Bronchial smooth muscle cell (primary cell): ENCODE results near the gene B3GALT2. TPM values are rescaled to one million over a fixed set of nuclear protein-coding genes. Genes with fewer than 3 reads are reported as not detected.

Experiments used
- total RNA-seq: library from RNA; depleted of rRNA; stranded (reverse); fragments of >200 nt; gene quantifications from 2 replicates; pipeline ENCODE4 v1.2.1, GENCODE V29; 2014

Gene B3GALT2, protein sequence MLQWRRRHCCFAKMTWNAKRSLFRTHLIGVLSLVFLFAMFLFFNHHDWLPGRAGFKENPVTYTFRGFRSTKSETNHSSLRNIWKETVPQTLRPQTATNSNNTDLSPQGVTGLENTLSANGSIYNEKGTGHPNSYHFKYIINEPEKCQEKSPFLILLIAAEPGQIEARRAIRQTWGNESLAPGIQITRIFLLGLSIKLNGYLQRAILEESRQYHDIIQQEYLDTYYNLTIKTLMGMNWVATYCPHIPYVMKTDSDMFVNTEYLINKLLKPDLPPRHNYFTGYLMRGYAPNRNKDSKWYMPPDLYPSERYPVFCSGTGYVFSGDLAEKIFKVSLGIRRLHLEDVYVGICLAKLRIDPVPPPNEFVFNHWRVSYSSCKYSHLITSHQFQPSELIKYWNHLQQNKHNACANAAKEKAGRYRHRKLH
- 0.32 TPM in 1 of 2 replicates, not detected in the other for total RNA-seq

DNA sequence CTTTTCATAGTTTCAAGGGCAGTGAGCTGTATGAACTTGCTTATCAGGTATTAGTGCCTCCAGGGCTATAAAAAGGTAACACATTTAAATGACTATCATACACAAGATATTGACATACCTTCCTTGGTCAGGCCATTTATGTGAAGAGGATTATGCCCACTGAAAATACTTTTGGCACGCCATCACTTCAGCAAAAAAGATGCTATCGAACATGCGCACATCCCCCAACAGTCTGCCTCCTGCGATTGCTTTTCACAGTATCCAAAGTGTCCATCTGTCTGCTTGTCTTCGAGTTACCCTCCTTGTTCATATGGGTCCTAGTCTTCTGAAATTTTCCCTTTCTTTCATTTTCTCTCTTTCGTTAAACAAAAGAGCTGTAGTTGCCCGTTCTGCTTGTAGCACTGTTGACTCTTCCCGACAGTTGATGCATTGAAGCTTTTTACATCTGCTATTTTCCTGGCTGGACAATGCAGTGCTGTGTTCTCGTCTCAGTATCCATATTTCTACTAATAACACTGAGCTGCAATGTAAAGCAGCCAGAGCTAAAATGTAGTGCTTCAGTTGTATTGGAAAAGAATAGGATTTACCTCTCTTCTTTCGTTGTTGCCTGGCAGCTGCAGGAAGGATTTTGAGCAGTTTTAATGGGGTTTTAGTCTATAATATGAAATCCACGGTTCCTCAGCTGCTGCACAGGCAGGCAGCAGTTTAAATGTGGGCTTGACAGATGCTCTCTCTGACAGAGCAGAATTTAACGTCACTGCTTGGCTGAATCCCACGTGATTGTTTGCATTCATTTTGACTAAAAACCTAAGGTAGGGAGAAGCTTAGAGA, at the start of gene B3GALT2:
TSS of gene B3GALT2 (minus strand) at position 713 of the 831 bp plus-strand sequence. CDS start 5,051 bp downstream, outside the sequence.

Other genes starting within 250 kb of the B3GALT2 start
- gene UCHL5, start 127.3 kb downstream of the B3GALT2 start, total RNA-seq, result 21.4 and 25.8 TPM in 2 replicates
- 87.8 and 94.3 TPM in 2 replicates for gene RO60, start 127.0 kb downstream of the B3GALT2 start, total RNA-seq
- 11.7 and 14.7 TPM in 2 replicates for gene GLRX2, start 81.2 kb downstream of the B3GALT2 start, total RNA-seq
- gene CDC73, start 64.6 kb downstream of the B3GALT2 start, total RNA-seq, result 15.3 and 18.6 TPM in 2 replicates